Daoy (cell line): ENCODE results near the gene WRAP53. TPM values are rescaled to one million over a fixed set of nuclear protein-coding genes. Genes with fewer than 3 reads are reported as not detected.
"Not testable (repeated sequence)": the region's sequence is repeated elsewhere in the genome, so short reads cannot be mapped to it uniquely, and the experiment has no call there.

Experiments
- DNase-seq: peaks from one replicate; pipeline ENCODE4 v3.0.0-alpha.2; 2015; ENCODE audit warnings: low read depth
- total RNA-seq: library from RNA; depleted of rRNA; stranded (reverse); fragments of >200 nt; shearing (Covaris generic); gene quantifications from 2 replicates; pipeline ENCODE4 v1.2.3, GENCODE V29; 2014; rRNA removed

WRAP53 gene
- total RNA-seq = 33.7 and 41.4 TPM in 2 replicates

- DNase-seq = peak; percentile 99
Observed at GRCh38 chr17:7687908-7688807, at the start of gene WRAP53. TSS of gene WRAP53 (plus strand) at chr17:7688477. CDS start at chr17:7688649, 172 bp downstream.

DNA sequence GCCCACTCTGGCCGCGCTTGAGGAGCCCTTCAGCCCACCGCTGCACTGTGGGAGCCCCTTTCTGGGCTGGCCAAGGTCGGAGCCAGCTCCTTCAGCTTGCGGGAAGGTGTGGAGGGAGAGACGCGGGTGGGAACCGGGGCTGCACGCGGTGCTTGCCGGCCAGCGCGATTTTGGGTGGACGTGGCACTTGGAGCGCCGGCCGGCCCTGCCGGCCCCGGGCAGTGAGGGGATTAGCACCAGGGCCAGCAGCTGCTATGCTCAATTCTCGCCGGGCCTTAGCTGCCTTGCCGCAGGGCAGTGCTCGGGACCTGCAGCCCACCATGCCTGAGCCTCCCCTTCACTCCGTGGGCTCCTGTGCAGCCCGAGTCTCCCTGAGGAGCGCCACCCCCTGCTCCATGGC lies 47.5 kb upstream of the WRAP53 start:
- DNase-seq = no peak

DNA sequence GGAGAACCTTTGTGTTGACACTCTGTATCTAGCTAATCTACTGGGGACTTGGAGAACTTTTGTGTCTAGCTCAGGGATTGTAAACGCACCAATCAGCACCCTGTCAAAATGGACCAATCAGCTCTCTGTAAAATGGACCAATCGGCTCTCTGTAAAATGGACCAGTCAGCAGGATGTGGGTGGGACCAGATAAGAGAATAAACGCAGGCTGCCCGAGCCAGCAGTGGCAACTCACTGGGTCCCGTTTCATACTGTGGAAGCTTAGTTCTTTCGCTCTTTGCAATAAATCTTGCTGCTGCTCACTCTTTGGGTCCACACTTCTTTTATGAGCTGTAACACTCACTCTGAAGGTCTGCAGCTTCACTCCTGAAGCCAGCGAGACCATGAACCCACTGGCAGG lies 46.6 kb upstream of the WRAP53 start:
- DNase-seq = not testable (repeated sequence)

DNA sequence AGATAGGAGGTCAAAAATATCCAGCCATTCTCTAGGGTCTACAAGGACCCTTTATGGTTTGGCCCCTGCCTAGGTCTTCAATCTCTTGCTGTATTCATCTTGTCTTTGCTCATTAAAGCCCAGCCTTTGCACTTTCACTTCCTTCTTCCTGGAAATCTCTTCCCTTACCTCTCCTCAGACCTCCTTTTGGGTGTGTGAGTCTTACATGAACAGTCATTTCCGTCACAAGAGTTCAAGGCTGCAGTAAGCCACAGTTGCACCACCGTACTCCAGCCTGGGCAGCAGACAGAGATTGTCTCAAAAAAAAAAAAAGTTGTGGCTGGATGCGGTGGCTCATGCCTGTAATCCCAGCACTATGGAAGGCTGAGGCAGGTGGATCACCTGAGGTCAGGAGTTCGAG lies 43.5 kb upstream of the WRAP53 start:
- peak; percentile 76 for DNase-seq

DNA sequence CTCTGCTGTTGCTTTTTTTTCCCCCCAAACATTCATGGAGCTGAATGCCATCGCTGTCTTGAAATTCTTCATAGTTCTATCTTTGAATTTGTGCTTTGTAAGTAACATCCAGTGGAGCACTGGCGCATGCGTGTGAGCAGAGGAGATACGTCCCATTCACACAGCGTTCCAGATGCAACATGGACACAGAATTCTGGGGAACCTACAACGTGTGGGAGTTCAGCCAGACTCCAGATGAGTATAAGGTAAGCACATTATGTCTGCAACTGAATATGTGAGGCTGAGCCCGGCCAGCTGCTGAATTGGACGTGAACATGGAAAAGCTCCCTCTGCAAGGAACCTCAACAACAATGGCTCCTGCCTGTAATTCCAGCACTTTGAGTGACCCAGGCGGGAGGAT lies 41.8 kb upstream of the WRAP53 start:
- DNase-seq = no peak

DNA sequence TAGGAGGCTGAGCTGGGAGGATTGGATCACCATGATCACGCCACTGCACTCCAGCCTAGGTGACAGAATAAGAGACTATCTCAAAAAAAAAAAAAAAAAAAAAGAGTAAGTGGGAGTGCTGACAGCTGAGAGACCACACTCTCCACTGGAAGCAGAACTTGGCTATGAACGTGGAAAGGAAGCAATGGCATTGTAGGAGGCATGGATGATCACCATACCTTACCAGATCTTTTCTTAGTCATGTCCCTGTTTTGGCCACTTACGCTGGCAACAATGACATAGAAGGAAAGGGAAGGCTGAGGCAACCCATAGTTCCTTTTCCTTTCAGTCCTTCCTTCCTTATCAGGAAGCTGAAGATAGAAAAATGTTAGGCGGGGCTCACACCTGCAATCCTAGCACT lies 41.3 kb upstream of the WRAP53 start:
- no peak for DNase-seq

DNA sequence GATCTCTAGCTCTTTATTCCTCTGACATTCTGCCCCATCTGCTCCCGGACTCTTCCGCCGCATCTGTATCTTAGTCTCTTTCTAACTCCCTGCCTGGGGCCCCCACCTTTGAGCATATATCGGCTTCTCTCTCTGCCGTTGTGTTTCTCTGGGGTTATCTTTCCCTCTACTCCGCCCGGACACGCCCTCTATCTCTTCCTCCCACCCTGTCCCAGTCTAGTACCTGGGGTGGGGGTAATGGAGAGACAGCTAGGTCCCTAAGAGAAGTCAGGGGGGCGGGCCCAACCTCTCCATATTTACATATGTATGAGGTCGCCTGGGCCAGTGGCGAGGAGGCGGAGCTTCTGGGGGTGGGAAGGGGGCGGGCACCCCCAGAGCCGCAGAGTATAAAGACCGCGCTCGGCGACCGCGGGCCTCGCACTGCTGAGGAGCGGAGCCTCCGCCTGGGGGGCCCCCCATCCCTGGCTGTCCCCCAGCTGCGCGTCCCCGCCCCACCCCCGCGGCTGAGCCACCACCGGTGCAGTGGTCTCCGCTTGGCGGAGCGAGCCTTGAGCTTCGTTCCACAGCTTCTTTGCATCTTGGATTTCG lies 37.7 kb upstream of the WRAP53 start, which contains the start of gene ATP1B2:
Gene ATP1B2, plus strand, starts transcription at position 418 of the 588 bp plus-strand sequence. CDS start 593 bp downstream, outside the sequence.
- DNase-seq = peak; percentile 68

DNA sequence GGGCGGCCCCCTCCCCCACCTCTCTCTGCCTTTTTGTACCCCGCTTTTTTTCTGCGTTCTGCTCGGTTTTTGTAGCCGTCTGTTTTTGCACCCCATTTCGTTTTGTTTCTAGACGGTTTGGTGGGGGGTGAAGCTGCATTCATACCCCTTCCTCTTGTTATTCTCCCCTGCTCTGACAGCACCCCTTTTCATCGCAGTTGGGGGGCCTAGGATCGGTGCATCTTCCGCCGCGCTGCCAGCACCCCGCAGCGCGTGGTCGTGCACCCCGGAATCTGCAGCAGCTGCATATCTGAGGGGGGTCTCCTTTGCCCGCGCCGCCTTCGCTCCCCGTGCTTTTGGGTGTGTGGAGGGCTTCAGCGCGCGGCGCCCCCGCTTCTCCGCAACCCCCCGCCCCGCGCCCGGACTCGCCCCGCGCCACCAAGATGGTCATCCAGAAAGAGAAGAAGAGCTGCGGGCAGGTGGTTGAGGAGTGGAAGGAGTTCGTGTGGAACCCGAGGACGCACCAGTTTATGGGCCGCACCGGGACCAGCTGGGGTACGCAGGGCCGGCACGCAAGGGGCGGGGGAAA lies 37.1 kb upstream of the WRAP53 start:
- DNase-seq = no peak

GRCh38 chr17:7651665-7652387 lies 36.5 kb upstream of the WRAP53 start:
- no peak for DNase-seq

DNA sequence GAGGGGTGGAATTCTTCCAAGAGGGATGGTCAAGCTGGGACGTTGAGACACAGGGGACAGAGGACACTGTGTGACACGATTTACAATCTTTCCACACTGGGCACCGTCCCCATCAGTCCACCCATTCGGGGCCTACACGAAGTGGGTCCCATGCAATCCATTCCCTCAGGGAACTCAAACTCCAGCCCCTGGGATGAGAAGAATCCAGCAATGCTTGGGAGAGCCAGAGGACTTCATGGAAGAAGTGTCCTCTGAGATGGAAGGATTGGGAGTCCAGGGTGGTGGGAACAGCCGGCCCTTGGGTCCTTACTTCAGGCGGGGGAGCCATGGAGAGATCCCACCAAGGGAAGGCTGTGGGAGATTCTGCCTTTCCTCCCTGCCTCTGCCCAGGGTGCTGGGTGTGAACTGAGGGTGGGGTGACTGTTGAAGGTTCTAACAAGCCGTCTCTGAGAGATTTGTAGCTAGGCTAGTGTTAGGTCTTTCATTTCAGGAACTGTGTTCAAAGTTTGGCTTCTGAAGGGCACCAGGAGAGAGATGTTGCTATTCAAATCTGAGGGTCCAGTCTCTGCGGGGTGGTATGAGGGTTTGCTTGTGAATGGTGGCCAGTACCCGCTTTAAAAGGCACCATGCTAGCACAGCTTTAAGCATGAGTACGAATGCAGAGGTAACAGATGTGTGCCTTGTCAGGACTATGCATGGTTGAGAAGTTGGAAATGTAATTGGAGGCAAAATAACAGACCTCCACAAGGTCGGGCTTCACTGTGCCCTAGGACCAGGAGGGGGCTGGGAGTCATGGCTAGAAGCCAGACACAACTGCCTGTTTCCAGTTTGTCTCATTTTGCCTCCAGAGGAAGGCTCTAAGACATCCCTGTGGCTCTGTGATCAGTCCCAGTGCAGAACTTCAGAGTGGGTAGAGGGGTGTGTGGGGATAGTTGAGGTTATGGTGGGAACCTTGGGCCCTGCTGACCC lies 35.6 kb upstream of the WRAP53 start:
- DNase-seq = no peak

DNA sequence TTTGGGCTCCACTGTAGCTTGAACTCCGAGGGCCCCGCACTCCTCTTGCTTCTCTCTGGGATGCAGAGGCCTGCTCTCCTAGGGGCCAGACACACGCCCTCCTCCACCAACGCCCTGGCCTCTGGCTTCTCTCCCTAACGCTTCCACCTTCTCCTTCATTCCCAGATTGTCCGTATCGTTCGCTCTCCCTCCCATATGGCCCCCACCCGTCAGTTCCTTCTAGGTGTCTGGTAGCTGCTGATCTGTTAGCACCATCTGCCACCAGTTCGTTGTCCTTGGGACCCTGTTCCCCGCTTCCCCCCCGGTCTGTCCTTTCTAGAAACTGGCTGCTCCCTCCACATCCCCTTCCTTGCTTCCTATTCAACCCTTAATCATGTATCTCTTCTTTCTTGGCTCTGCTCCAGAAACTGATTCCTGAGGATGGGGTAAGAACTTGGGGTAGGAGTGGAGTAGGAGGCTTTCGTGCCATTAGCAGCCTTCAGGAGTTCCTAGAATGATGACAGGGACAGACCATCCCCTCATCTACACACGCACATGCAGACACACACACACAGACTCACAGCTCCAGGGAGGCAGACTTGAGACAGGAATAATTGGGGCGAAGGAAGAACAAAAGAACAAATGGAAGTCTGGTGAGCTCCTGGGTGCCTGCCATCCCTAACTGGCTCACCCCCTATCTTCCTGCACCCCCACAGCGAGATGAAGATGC lies 33.3 kb upstream of the WRAP53 start:
- no peak for DNase-seq

- DNase-seq = no peak
Observed at GRCh38 chr17:7655541-7655840, 32.8 kb upstream of the WRAP53 start.

DNA sequence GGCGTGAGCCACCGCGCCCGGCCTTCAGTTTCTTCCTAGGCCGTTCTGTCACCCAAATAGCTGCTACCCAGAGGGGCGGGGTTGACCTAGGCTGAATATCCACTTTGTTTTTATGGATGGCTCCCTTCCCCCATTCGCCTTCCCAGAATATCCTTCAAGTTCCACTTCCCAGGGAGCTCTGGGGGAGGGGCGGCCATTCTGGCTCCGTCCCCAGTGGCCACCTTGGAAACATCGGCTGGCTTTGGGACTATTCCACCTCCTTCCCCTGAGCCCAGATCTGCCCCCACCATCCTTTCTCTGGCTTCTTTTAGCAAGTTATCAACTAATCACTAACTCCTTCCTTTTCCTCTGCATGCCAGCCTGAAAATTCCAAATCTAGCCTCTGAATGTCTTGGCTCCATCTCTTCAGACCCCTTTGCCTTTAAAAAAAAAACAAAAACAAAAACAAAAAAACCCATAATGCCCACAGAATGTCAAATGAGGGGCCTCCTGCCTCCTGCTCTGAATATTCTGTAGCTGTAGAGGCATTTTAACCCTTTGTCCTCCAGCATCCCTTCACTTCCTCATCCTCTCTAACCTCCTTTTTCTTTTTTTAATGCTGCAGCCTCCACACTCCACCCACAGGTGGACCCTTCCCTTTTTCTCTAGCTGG lies 31.2 kb upstream of the WRAP53 start:
- DNase-seq = no peak

DNA sequence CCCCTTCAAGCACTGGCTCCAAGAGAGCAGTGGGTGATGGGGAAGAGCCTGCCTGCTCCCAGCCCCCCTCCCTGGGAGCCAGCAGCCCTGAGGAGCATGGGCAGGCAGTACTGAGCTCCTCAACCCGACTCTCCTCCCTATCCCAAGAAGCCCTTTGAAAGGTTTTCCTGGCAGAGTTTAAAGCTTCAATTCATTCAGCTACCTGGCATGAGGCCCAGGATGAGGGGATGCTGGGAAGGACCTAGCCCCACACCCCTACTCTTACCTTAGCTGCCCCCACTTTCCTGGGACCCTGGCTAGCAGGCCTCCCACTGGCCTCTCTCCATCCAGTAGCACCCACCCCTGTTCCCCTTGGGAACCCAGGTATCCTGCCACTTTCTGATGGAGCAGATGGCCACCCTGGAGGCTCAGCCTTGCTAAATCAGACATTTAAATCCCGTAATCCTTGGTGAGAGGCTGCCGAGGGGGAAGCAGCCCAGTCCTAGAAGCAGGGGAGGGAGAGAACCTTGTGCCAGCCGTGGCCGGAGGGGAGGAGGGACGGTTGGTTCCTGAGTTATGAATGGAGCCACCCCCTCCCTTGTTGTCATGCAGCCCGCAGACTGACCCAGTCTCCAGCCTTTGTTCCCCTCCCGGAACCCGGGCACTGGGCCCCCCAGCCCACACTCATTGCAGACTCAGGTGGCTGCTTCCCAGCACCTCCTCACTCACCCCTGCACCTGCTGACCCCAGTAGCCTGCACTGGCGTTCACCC lies 20.4 kb upstream of the WRAP53 start:
- no peak for DNase-seq

- DNase-seq = no peak
Observed at GRCh38 chr17:7668482-7668881, 19.8 kb upstream of the WRAP53 start.

DNA sequence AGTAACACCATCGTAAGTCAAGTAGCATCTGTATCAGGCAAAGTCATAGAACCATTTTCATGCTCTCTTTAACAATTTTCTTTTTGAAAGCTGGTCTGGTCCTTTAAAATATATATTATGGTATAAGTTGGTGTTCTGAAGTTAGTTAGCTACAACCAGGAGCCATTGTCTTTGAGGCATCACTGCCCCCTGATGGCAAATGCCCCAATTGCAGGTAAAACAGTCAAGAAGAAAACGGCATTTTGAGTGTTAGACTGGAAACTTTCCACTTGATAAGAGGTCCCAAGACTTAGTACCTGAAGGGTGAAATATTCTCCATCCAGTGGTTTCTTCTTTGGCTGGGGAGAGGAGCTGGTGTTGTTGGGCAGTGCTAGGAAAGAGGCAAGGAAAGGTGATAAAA lies 15.0 kb upstream of the WRAP53 start:
- no peak for DNase-seq

GRCh38 chr17:7674934-7675333 lies 13.3 kb upstream of the WRAP53 start:
- no peak for DNase-seq

GRCh38 chr17:7676533-7676932 lies 11.7 kb upstream of the WRAP53 start:
- no peak for DNase-seq

- DNase-seq = no peak
Observed at GRCh38 chr17:7677388-7678067, 10.7 kb upstream of the WRAP53 start.
